Mucosa of descending colon (tissue), 3 donors: ENCODE results near the gene TBR1. TPM values are rescaled to one million over a fixed set of nuclear protein-coding genes. Genes with fewer than 3 reads are reported as not detected.

Experiments
- ATAC-seq: fragments of 200-7000 bp; cut with Tn5 transposase; one replicate; pipeline ENCODE4 v1.9.1; 2020; ENCODE audit warnings: mild to moderate bottlenecking, moderate library complexity
- DNase-seq, 3 donors: peaks; one replicate each; pipeline ENCODE4 v3.0.0-alpha.2; 2020
- H3K36me3 ChIP-seq: fragments of 200-600 bp; one replicate; pipeline ENCODE4 v1.8.0; 2021; ENCODE audit warnings: low read depth, mild to moderate bottlenecking
- H3K4me1 ChIP-seq: fragments of 200-600 bp; one replicate; pipeline ENCODE4 v1.8.0; 2021; ENCODE audit warnings: low read depth, mild to moderate bottlenecking
- H3K4me3 ChIP-seq: fragments of 200-600 bp; one replicate; pipeline ENCODE4 v1.8.0; 2021; ENCODE audit warnings: mild to moderate bottlenecking
- H3K9me3 ChIP-seq: fragments of 200-600 bp; one replicate; pipeline ENCODE4 v1.8.0; 2021; ENCODE audit warnings: mild to moderate bottlenecking
- intact Hi-C, 2 donors: fragments of 100-400 bp; cut with DNase I in 1 of 2; cut with micrococcal nuclease in 1 of 2; formaldehyde crosslinking; loops; one replicate each; pipeline versions ENCODE4 v1.11.0 to v1.11.1; 2022; cut with DNase I, micrococcal nuclease
- total RNA-seq, 3 donors: library from RNA; stranded (reverse); fragmentation: NEBNext Ultra II Directional in 2 of 3; extraction: Animal tissue kit (Norgen Biotek cat#: 25700) in 2 of 3; gene quantifications; one replicate each; pipeline versions ENCODE4 v1.2.1 to v1.2.4, GENCODE V29; 2021 to 2023
- TF ChIP-seq, protein P1 (sequence below): fragments of 200-600 bp; IDR thresholded peaks from one replicate; pipeline ENCODE4 v1.8.0; 2022; ENCODE audit warnings: antibody characterized with exemption, mild to moderate bottlenecking
- donor health status: DM: no; HTN: no; CAD: no; lungs with moderate emphysema.
- donor health status: DM: no; HTN: no; CAD: no.
- donor health status: DM: no; HTN: yes; CAD: no.

Gene TBR1
- total RNA-seq, 3 donors from 2014 or later: not detected

DNA sequence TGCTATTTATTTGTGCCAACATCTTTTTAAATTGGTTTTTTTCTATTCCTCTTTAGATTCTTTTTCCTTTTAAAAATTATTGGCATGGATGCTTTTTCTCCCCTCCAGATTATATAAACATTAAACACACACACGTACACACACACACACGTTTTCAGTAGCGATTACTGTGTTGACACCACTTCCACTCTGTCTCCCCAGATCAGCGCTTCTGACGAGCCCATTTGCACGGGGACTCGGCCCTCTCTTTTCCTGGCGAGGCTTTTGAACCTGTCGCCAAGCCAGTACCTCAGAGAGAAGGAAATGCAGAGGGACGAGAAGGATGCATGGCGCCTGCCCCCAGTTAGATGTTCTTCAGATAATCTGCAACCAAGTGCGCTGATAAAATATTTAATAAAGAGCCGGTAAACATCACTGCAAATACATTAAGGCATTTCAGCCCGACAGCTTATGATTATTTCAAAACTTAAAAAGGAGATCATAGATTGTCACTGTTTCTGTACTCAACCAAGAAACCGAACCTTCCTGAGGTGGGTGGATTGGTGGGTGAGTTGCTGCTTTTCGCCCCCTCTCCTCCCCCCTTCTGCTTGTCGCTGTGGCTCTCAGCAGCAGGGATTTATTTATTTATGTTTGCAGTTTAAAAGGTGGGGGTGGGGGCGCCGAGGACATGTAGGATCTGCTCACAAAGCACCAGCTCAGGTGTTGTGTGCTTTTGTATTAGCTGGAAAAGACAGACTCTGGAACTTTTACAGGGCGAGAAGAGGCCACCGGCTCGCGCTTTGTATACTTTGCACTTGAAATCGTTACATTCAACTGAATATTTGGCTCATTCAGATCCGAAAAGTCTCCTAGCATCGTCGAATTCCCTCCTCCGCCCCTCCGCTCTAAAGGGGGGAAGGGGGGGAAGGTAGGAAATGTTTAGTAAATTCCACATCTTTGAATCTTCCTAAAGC, 787 bp upstream of the TBR1 start:
- ATAC-seq (no peak), DNase-seq (no peak)
- Histone ChIP-seq H3K9me3 (no peaks in the 10 kb centered on the region), H3K4me3 (no peak overlapping the region), H3K4me1 (peaks cover 33% of the 10 kb centered on the region), H3K36me3 (no peaks in the 10 kb centered on the region)
- TF ChIP-seq, protein P1, sequence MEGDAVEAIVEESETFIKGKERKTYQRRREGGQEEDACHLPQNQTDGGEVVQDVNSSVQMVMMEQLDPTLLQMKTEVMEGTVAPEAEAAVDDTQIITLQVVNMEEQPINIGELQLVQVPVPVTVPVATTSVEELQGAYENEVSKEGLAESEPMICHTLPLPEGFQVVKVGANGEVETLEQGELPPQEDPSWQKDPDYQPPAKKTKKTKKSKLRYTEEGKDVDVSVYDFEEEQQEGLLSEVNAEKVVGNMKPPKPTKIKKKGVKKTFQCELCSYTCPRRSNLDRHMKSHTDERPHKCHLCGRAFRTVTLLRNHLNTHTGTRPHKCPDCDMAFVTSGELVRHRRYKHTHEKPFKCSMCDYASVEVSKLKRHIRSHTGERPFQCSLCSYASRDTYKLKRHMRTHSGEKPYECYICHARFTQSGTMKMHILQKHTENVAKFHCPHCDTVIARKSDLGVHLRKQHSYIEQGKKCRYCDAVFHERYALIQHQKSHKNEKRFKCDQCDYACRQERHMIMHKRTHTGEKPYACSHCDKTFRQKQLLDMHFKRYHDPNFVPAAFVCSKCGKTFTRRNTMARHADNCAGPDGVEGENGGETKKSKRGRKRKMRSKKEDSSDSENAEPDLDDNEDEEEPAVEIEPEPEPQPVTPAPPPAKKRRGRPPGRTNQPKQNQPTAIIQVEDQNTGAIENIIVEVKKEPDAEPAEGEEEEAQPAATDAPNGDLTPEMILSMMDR: no peak
- intact Hi-C loops: no loop called here

DNA sequence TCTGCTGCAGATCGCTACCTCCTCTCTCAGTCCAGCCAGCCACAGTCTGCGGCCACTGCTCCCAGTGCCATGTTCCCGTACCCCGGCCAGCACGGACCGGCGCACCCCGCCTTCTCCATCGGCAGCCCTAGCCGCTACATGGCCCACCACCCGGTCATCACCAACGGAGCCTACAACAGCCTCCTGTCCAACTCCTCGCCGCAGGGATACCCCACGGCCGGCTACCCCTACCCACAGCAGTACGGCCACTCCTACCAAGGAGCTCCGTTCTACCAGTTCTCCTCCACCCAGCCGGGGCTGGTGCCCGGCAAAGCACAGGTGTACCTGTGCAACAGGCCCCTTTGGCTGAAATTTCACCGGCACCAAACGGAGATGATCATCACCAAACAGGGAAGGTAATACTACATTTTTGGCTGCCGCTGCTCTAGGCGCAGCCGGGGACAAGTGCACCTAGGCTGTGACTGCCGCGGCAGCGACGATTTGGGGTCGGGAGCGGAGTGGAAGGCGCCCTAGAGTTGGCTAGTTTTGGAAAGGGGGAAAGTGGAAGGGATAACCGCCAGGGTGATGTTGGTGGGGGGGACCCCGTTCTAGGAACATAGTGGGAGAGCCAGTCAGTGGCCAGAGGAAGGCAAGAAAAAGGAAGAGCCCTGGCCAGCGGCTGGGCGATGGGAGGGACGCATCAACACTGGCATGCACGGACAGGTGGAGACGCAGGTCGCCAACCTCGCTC, 776 bp downstream of the TBR1 start:
- ATAC-seq (peak; percentile 4), DNase-seq (peak in 1 of 3 donors; percentile 24)
- intact Hi-C loops: no loop called here
- Histone ChIP-seq H3K9me3 (no peaks in the 10 kb centered on the region), H3K36me3 (no peaks in the 10 kb centered on the region), H3K4me1 (peaks cover 33% of the 10 kb centered on the region), H3K4me3 (no peak overlapping the region)
- TF ChIP-seq, protein P1: no peak

DNA sequence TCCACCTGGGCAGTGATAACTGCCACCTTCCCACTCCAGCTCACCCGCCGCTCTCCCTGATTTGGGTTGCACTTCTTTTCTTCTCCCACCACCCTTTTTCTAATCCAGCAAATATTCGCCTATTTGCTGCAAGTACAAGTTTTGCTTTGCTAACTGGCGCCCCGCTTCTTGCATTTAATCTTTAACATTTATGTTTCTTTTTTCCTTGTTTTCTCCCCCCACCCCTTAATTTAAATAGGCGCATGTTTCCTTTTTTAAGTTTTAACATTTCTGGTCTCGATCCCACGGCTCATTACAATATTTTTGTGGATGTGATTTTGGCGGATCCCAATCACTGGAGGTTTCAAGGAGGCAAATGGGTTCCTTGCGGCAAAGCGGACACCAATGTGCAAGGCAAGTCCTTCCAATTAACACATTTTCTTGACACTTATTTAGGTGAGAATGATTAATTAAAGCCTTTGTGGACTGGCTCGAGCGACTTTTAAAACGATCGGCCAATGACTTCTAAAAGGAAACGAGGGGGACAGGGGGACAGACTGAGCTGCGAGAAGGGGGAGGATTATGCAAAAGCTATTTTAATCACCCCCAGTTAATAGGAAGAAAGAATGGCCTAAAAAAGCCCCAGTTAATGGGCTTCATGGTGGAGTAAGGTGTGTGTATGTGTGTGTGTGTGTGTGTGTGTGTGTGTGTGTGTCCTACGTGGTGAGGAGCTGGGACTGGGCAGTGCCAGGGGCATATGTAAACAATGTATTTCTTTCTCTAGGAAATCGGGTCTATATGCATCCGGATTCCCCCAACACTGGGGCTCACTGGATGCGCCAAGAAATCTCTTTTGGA, 1.6 kb downstream of the TBR1 start:
- TF ChIP-seq, protein P1: no peak
- ATAC-seq (no peak), DNase-seq (no peak)
- H3K4me1 ChIP-seq: peaks cover 35% of the 10 kb centered on the region
- H3K36me3 ChIP-seq: no peaks in the 10 kb centered on the region
- intact Hi-C loops: no loop called here
- H3K4me3 ChIP-seq: no peak overlapping the region
- H3K9me3 ChIP-seq: no peaks in the 10 kb centered on the region

DNA sequence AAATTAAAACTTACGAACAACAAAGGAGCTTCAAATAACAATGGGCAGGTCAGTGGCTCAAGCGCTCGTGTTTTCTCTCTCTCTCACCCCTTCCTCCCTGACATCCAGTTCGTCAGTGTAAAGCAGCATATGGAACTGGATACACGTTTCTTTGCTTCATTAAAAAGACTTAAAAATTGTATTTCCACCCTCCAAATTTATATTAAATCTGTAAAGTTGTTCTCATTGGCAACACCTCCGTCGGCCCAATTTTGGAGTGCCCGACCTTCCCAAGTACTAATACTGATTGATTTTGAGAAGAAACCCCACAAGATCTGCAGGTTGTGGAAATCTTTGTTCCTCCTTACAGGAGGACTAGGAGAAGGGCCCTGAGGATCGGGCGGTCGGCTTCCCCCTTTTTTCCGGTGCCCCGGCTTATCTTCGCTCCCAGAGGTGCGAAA, 2.2 kb downstream of the TBR1 start:
- peaks cover 42% of the 10 kb centered on the region for H3K4me1 ChIP-seq
- no peak overlapping the region for H3K4me3 ChIP-seq
- TF ChIP-seq, protein P1: no peak
- no peaks in the 10 kb centered on the region for H3K9me3 ChIP-seq
- intact Hi-C loops: no loop called here
- H3K36me3 ChIP-seq: no peaks in the 10 kb centered on the region
- DNase-seq (no peak), ATAC-seq (no peak)
